ENCODE data around the gene SHB.

Gene SHB

DNA sequence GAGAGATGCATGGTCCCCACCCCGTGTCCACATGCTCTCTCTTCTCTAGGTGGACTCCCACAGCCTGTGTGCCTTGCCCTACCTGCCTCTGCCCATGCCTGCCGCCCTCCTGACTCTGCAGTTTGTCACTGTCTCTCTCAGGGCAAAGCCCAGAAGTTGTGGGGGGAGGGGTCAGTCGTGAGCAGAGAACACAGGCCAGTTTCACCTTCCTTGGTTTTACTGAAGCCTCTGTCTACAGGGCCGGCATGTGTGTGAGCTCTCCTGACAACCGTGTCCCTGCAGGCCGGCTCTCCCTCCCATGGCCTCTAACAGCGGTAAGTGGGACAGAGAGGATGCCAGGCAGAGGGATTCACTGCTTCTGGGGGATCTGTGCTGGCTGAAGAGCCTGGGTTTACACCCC, 121.6 kb downstream of the SHB start:
- H3K9ac ChIP-seq (ENCODE audit: low read length) = no peak overlapping the region
- no CpG with 5 or more reads among the region's 7 CpGs for WGBS (ENCODE audit: extremely low coverage, insufficient coverage, low lambda C conversion rate)

DNA sequence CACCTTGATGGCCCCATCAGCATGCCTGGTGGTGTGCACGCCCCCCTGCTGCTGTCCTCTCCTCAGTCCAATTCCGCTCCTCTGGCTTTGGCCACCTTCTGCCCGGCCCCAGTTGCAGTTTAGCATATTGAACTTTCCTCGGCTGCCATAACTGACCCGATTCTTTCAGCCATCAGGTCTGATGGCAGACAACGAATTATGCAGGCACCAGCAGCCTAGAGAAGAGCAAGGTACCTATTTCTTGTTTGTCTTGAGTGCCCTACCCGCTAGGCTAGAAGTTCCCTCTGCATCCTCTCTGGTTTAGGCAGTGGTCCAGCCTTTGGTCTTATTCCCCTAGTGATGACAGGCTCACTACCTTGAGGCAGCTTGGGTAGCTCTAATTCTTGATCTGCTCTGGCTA, 122.1 kb downstream of the SHB start:
- no peak overlapping the region for H2BK15ac ChIP-seq (replicated peaks; ENCODE audit: low read depth)
- DNase-seq = no peak
- H4K5ac ChIP-seq (ENCODE audit: low read length) = no peak overlapping the region
- no peak overlapping the region for H3K9ac ChIP-seq (ENCODE audit: low read length)
- H3K23ac ChIP-seq (ENCODE audit: low read length) = no peak overlapping the region
- H3K4ac ChIP-seq (ENCODE audit: low read depth, low read length) = no peak overlapping the region
- H3K4me1 ChIP-seq (ENCODE audit: control insufficient read depth, low read depth, low read length) = peaks cover 8% of the 10 kb centered on the region
- H3K79me2 ChIP-seq (ENCODE audit: control insufficient read depth, insufficient read depth, low read length) = no peaks in the 10 kb centered on the region
- no peak overlapping the region for H3K56ac ChIP-seq (ENCODE audit: low read length)
- no peak overlapping the region for H2BK120ac ChIP-seq (ENCODE audit: low read depth, low read length)
- H3K27me3 ChIP-seq (ENCODE audit: insufficient read depth, low read length, poor library complexity) = no peaks in the 10 kb centered on the region
- peaks cover 14% of the 10 kb centered on the region for H3K36me3 ChIP-seq (ENCODE audit: control insufficient read depth, insufficient read depth, low read length)
- no peak overlapping the region for H4K8ac ChIP-seq (ENCODE audit: low read depth, low read length)
- H3K79me1 ChIP-seq (ENCODE audit: low read length) = peaks cover 3% of the 10 kb centered on the region
- no CpG with 5 or more reads among the region's 7 CpGs for WGBS (ENCODE audit: extremely low coverage, insufficient coverage, low lambda C conversion rate)
- no peak overlapping the region for H2BK5ac ChIP-seq (ENCODE audit: low read length)
- no peak overlapping the region for H3K27ac ChIP-seq (ENCODE audit: low read depth, low read length)
- no peak overlapping the region for H3K4me2 ChIP-seq (ENCODE audit: low read length)
- H3K4me3 ChIP-seq (ENCODE audit: low read length) = no peak overlapping the region
- H3K18ac ChIP-seq (ENCODE audit: low read length) = no peak overlapping the region
- no peak overlapping the region for H2AK5ac ChIP-seq (ENCODE audit: low read length)

More for the DNA sequence above, 121.6 kb downstream of the SHB start:
- Histone ChIP-seq H3K27ac (ENCODE audit: low read depth, low read length) (no peak overlapping the region), H3K27me3 (ENCODE audit: insufficient read depth, low read length, poor library complexity) (no peaks in the 10 kb centered on the region), H3K4me1 (ENCODE audit: control insufficient read depth, low read depth, low read length) (peaks cover 8% of the 10 kb centered on the region), H3K4ac (ENCODE audit: low read depth, low read length) (no peak overlapping the region), H4K5ac (ENCODE audit: low read length) (no peak overlapping the region), H3K79me1 (ENCODE audit: low read length) (peaks cover 3% of the 10 kb centered on the region), H3K18ac (ENCODE audit: low read length) (no peak overlapping the region), H3K4me3 (ENCODE audit: low read length) (no peak overlapping the region), H2BK120ac (ENCODE audit: low read depth, low read length) (no peak overlapping the region), H3K56ac (ENCODE audit: low read length) (no peak overlapping the region), H2BK5ac (ENCODE audit: low read length) (no peak overlapping the region), H4K8ac (ENCODE audit: low read depth, low read length) (no peak overlapping the region), H3K79me2 (ENCODE audit: control insufficient read depth, insufficient read depth, low read length) (no peaks in the 10 kb centered on the region), H2BK15ac (replicated peaks; ENCODE audit: low read depth) (no peak overlapping the region), H3K4me2 (ENCODE audit: low read length) (no peak overlapping the region), H3K23ac (ENCODE audit: low read length) (no peak overlapping the region), H3K36me3 (ENCODE audit: control insufficient read depth, insufficient read depth, low read length) (peaks cover 14% of the 10 kb centered on the region), H2AK5ac (ENCODE audit: low read length) (no peak overlapping the region)
- no peak for DNase-seq

DNA sequence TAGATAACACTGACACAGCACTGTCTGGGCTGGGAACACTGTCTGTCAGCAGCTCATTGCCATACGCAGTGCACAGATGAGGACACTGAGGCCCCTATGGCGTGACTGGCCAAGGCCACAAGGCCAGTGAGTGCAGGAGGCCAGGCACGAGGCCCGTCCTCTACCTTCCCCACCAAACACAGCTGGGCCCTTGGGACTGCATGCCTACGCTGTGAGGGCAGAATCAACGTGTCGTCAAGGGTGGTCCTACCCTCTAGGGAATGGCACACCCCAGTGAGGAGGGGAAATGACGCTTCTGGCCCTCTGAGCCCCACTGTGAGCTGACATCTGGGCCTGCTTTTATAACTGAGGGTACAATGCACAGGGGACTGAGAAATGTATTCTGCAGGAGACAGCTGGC, 123.0 kb downstream of the SHB start:
- peaks cover 4% of the 10 kb centered on the region for H3K79me1 ChIP-seq (ENCODE audit: low read length)
- peak overlapping the region; percentile 15 for H3K56ac ChIP-seq (ENCODE audit: low read length)
- no peaks in the 10 kb centered on the region for H3K79me2 ChIP-seq (ENCODE audit: control insufficient read depth, insufficient read depth, low read length)
- peaks cover 14% of the 10 kb centered on the region for H3K36me3 ChIP-seq (ENCODE audit: control insufficient read depth, insufficient read depth, low read length)
- H4K5ac ChIP-seq (ENCODE audit: low read length) = no peak overlapping the region
- H4K8ac ChIP-seq (ENCODE audit: low read depth, low read length) = no peak overlapping the region
- no peak overlapping the region for H3K27ac ChIP-seq (ENCODE audit: low read depth, low read length)
- no peak overlapping the region for H3K18ac ChIP-seq (ENCODE audit: low read length)
- H3K9ac ChIP-seq (ENCODE audit: low read length) = no peak overlapping the region
- no peak overlapping the region for H2BK120ac ChIP-seq (ENCODE audit: low read depth, low read length)
- peaks cover 8% of the 10 kb centered on the region for H3K4me1 ChIP-seq (ENCODE audit: control insufficient read depth, low read depth, low read length)
- H3K4me3 ChIP-seq (ENCODE audit: low read length) = no peak overlapping the region
- no peaks in the 10 kb centered on the region for H3K27me3 ChIP-seq (ENCODE audit: insufficient read depth, low read length, poor library complexity)
- H3K4ac ChIP-seq (ENCODE audit: low read depth, low read length) = no peak overlapping the region
- no peak overlapping the region for H3K4me2 ChIP-seq (ENCODE audit: low read length)
- H3K23ac ChIP-seq (ENCODE audit: low read length) = no peak overlapping the region
- H2BK5ac ChIP-seq (ENCODE audit: low read length) = no peak overlapping the region
- no CpG with 5 or more reads among the region's 8 CpGs for WGBS (ENCODE audit: extremely low coverage, insufficient coverage, low lambda C conversion rate)
- no peak overlapping the region for H2BK15ac ChIP-seq (replicated peaks; ENCODE audit: low read depth)
- no peak for DNase-seq
- no peak overlapping the region for H2AK5ac ChIP-seq (ENCODE audit: low read length)

- no peak overlapping the region for H4K8ac ChIP-seq (ENCODE audit: low read depth, low read length)
- WGBS (ENCODE audit: extremely low coverage, insufficient coverage, low lambda C conversion rate) = no CpG with 5 or more reads among the region's 9 CpGs
- peaks cover 12% of the 10 kb centered on the region for H3K36me3 ChIP-seq (ENCODE audit: control insufficient read depth, insufficient read depth, low read length)
- no peak overlapping the region for H2BK120ac ChIP-seq (ENCODE audit: low read depth, low read length)
- no peak overlapping the region for H3K4me2 ChIP-seq (ENCODE audit: low read length)
- H3K4me3 ChIP-seq (ENCODE audit: low read length) = no peak overlapping the region
- H3K56ac ChIP-seq (ENCODE audit: low read length) = no peak overlapping the region
- no peak overlapping the region for H2BK5ac ChIP-seq (ENCODE audit: low read length)
- no peaks in the 10 kb centered on the region for H3K27me3 ChIP-seq (ENCODE audit: insufficient read depth, low read length, poor library complexity)
- H3K79me1 ChIP-seq (ENCODE audit: low read length) = peaks cover 5% of the 10 kb centered on the region
- no peak overlapping the region for H3K23ac ChIP-seq (ENCODE audit: low read length)
- no peak overlapping the region for H2BK15ac ChIP-seq (replicated peaks; ENCODE audit: low read depth)
- H3K27ac ChIP-seq (ENCODE audit: low read depth, low read length) = no peak overlapping the region
- H4K5ac ChIP-seq (ENCODE audit: low read length) = no peak overlapping the region
- H3K9ac ChIP-seq (ENCODE audit: low read length) = no peak overlapping the region
- no peak overlapping the region for H3K18ac ChIP-seq (ENCODE audit: low read length)
- H3K79me2 ChIP-seq (ENCODE audit: control insufficient read depth, insufficient read depth, low read length) = no peaks in the 10 kb centered on the region
- H3K4me1 ChIP-seq (ENCODE audit: control insufficient read depth, low read depth, low read length) = peaks cover 8% of the 10 kb centered on the region
- no peak overlapping the region for H3K4ac ChIP-seq (ENCODE audit: low read depth, low read length)
- no peak overlapping the region for H2AK5ac ChIP-seq (ENCODE audit: low read length)
- DNase-seq = peak; percentile 90
Observed at GRCh38 chr9:37944671-37945481, 124.2 kb downstream of the SHB start.

GRCh38 chr9:37944266-37944650, 124.8 kb downstream of the SHB start:
- Histone ChIP-seq H3K79me2 (ENCODE audit: control insufficient read depth, insufficient read depth, low read length) (no peaks in the 10 kb centered on the region), H3K18ac (ENCODE audit: low read length) (no peak overlapping the region)

More at GRCh38 chr9:37944266-37944650, 124.8 kb downstream of the SHB start:
- Histone ChIP-seq H3K4me2 (ENCODE audit: low read length) (no peak overlapping the region), H3K4ac (ENCODE audit: low read depth, low read length) (no peak overlapping the region), H3K56ac (ENCODE audit: low read length) (no peak overlapping the region), H3K79me1 (ENCODE audit: low read length) (peaks cover 8% of the 10 kb centered on the region), H2BK120ac (ENCODE audit: low read depth, low read length) (no peak overlapping the region), H3K36me3 (ENCODE audit: control insufficient read depth, insufficient read depth, low read length) (peaks cover 12% of the 10 kb centered on the region), H3K27me3 (ENCODE audit: insufficient read depth, low read length, poor library complexity) (no peaks in the 10 kb centered on the region), H4K5ac (ENCODE audit: low read length) (no peak overlapping the region), H3K4me1 (ENCODE audit: control insufficient read depth, low read depth, low read length) (peaks cover 8% of the 10 kb centered on the region), H2AK5ac (ENCODE audit: low read length) (no peak overlapping the region), H3K4me3 (ENCODE audit: low read length) (no peak overlapping the region), H3K27ac (ENCODE audit: low read depth, low read length) (no peak overlapping the region), H4K8ac (ENCODE audit: low read depth, low read length) (no peak overlapping the region), H2BK15ac (replicated peaks; ENCODE audit: low read depth) (no peak overlapping the region), H2BK5ac (ENCODE audit: low read length) (no peak overlapping the region), H3K9ac (ENCODE audit: low read length) (no peak overlapping the region), H3K23ac (ENCODE audit: low read length) (no peak overlapping the region)
- no peak for DNase-seq
- no CpG with 5 or more reads among the region's 7 CpGs for WGBS (ENCODE audit: extremely low coverage, insufficient coverage, low lambda C conversion rate)

Measured in mesendoderm (in vitro differentiated cells).